Measurements from ENCODE around the gene ACTL9.
A peak's percentile ranks its signal among the peaks of the same experiment; 100 is the strongest.

Gene ACTL9

GRCh38 chr19:8684001-8684902, 14.3 kb downstream of the ACTL9 start:
- no peak for DNase-seq (ENCODE audit: low spot score)

DNA sequence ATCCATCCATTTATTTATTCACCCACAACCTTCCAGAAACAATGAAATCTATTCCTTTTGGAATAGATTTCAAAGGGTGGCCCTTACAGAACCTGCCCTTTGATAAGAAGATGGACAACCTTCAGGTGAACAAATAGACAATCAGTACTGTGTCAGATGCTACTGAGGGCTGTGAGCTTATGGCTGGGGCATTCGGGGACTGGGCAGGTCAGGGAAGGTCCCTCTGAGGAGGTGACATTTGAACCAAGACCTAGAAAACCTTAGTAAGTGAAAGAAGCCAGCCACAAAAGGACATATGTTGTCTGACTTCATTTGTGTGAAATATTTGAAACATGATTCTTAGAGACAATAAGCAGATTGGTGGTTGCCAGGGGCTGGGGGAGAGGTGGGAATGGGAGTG, 15.7 kb downstream of the ACTL9 start:
- DNase-seq (ENCODE audit: low spot score): no peak

GRCh38 chr19:8682472-8682871, 16.1 kb downstream of the ACTL9 start:
- DNase-seq (ENCODE audit: low spot score): no peak

DNA sequence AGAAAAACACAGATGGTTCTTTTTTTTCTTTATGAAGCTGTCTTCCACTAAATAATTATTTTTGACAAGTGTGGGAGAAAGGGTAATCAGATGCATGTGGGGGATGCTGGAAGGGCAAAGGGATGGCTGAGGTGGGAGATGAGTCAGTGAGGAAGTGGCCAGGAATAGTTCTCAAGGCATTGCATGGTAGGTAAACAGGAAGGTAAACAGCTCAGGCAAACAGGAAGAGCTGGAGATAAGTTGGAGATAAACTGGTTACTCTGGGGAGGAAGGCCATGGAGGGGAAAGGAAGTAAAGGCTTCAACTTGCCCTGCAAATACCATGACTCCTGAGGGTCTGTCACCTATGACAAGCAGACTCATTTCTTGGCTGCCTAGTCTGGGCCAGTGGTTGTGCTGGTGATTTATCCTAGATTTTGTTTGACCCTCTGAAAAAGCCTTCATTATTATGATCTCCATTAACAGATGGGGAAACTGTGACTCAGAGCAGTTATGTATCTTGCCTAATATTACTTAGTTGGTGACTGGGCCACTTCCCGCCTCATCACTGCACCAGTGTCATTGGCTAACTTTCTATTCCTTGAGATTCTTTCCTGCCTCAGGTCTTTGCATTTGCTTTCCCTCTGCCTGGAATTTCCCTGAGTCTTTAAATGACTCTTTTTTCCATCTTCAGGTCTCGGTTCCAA, 17.1 kb downstream of the ACTL9 start:
- no peak for DNase-seq (ENCODE audit: low spot score)

GRCh38 chr19:8680676-8681344, 17.8 kb downstream of the ACTL9 start:
- DNase-seq (ENCODE audit: low spot score): no peak

DNA sequence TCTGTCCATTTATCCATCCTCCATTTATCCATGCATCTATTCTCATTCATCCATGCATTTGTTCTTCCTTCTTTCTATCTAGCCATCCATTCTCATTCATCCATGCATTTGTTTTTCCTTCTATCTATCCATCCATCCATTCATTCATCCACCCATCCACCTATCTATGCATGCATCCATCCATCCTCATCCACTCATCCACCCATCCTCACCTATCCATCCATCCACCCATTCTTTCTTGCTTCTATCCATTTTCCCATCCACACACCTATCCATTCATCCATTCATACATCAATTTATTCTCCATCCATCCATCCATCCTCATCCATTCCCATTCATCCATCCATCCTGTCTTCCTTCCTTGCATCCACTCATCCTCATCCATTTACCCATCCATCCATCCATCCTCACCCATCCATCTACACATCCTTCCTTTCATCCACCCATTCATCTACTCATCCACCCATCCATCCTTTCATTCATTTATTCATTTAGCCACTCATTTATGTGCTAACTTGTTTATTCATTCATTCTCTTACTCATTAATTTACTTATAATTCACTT, 20.3 kb downstream of the ACTL9 start:
- no peak for DNase-seq (ENCODE audit: low spot score)

DNA sequence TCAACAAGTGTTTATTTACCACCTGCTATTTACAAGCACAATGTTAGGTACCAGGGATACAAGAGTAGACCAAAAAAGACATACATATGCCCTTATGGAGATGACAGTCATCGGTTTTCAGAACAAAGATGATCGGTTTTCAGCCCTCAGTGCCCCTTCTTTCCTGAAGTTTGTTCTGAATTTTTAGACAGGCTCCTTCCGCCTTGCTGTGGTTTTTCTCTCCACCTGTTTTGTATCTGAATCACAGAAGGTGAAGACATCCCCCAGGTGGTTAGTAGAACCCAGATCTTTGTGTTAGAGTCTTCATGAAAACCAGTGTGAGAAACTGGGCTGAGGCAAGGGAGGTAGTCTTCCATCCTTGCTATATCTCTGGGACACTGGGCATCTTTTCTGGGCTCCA, 23.5 kb downstream of the ACTL9 start:
- DNase-seq (ENCODE audit: low spot score): no peak

GRCh38 chr19:8673276-8673891, 25.2 kb downstream of the ACTL9 start:
- no peak for DNase-seq (ENCODE audit: low spot score)

GRCh38 chr19:8666814-8667405, 31.7 kb downstream of the ACTL9 start:
- no peak for DNase-seq (ENCODE audit: low spot score)

GRCh38 chr19:8665468-8666213, 33.0 kb downstream of the ACTL9 start:
- no peak for DNase-seq (ENCODE audit: low spot score)

- DNase-seq (ENCODE audit: low spot score): no peak
Observed at GRCh38 chr19:8664671-8665057, 33.9 kb downstream of the ACTL9 start.

DNA sequence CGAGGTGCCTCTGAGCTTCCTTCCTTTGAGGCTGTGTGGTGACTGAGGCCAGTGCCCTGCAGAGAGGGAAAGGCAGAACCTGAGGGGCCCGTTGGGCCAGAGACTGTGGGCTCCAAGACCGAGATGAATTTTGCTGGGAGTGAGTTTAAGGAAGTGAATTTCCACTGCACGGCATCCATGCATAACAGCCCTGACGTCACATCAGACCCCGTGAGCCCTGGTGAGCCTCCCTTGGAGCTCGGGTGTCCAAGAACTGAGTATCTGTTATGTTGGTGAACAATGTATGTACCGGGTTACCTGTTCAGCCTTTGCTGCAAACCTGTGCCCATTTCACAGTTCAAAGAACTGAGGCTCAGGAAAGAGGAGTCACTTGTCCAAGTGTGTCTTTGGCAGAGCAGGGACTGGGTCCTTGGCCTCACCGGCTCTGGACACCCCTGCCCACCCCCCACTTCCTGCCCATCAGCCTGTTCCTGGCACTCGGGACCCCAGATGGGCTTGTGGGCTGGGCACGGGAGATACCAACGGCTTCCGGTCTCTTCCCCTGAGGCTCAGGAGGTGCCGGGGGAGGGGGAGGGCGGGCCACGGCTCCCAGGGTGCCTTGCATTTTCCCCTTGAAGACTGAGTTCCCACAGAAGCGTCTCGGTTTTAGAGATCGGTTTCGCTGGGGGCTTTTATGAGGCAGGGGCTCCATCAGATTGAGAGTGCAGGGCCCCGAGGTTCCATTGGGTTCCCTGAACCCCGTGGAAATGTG, 34.5 kb downstream of the ACTL9 start:
- DNase-seq (ENCODE audit: low spot score): no peak

- no peak for DNase-seq (ENCODE audit: low spot score)
Observed at GRCh38 chr19:8662263-8662662, 36.3 kb downstream of the ACTL9 start.

DNA sequence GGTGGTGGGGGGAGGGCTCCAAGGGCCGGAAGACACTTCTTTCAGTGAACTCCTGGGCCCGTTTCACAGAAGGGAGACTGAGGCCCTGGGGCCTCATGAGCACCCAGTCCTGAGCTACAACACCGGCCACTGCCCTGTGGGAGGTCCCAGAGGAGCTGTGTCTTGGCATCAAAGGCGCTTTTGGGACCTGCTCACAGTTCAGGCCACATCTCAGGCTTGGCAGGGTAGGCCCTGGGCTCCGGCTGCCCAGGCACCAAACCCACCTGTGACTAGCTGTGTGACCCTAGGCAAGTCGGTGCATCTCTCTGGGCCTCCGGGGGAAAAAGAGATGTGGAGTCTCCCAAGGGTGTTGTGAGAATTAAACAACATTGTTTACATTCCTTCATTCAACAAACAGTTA, 38.7 kb downstream of the ACTL9 start:
- DNase-seq (ENCODE audit: low spot score): no peak

DNA sequence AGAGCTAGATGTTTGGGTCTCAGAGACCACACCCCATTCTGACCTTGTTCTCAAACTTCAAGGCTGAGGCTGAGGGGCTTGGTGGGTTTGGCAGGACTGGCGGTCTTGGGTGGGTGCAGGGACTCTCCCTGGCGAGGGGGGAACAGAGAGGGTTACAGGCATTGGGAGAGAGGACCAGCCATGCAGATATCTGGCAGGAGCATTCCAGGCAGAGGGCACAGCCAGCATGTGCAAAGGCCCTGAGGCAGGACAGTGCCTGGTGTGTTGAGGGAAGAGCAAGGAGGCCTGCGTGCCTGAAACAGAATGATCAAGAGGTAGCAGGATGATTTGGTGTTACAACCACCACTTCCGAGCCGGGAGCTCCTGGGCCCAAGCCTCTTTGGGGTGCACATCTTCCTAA, 40.7 kb downstream of the ACTL9 start:
- DNase-seq (ENCODE audit: low spot score): no peak

DNA sequence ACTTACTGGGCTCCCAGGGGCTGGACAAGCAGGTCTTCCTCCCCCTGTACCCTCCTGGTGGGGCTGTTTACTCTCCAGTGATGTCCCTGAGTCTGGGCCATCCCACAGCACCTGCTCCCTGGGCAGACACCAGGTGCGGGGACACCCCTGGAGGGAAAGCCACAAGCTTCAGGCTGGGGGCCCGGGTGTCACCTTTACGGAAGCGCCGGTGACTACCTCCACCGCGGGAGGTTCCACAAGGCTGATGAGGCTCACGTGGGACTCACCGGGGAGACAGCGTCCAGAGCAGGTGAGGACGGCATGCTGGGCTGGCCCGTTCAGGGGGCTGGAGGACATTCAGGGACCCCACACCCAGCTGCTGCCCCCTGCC, 43.3 kb downstream of the ACTL9 start:
- DNase-seq (ENCODE audit: low spot score): no peak

- DNase-seq (ENCODE audit: low spot score): peak; percentile 79
Observed at GRCh38 chr19:8654591-8655339, 43.8 kb downstream of the ACTL9 start.

- no peak for DNase-seq (ENCODE audit: low spot score)
Observed at GRCh38 chr19:8648240-8648639, 50.4 kb downstream of the ACTL9 start.
